Measurements from ENCODE around the gene CRABP1.

Gene CRABP1

DNA sequence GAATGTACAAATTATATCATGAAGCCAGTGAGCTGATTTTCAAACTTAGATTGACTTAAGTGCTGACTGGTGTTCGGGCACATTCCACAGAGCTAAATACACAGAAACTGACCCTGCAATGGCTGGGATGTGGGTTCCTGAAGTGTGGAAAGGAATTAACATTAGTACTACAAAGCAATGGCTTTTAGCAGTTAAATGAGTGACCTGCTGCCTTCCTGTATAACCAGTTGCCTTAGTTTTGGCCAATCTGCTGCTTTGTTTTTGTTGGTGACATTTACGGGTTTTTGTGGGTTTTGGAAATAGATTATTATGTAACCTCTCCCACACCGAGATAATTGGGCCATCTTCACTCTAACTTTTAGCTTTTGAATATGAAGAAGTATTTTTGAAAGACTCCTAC lies 38.3 kb upstream of the CRABP1 start:
- no peak for DNase-seq (ENCODE audit: low spot score)
- TF ChIP-seq, protein P1, sequence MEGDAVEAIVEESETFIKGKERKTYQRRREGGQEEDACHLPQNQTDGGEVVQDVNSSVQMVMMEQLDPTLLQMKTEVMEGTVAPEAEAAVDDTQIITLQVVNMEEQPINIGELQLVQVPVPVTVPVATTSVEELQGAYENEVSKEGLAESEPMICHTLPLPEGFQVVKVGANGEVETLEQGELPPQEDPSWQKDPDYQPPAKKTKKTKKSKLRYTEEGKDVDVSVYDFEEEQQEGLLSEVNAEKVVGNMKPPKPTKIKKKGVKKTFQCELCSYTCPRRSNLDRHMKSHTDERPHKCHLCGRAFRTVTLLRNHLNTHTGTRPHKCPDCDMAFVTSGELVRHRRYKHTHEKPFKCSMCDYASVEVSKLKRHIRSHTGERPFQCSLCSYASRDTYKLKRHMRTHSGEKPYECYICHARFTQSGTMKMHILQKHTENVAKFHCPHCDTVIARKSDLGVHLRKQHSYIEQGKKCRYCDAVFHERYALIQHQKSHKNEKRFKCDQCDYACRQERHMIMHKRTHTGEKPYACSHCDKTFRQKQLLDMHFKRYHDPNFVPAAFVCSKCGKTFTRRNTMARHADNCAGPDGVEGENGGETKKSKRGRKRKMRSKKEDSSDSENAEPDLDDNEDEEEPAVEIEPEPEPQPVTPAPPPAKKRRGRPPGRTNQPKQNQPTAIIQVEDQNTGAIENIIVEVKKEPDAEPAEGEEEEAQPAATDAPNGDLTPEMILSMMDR (IDR thresholded peaks at IDR 0.05; ENCODE audit: borderline replicate concordance, control extremely low read depth, extremely low read depth, insufficient read depth, missing control alignments): no peak
- in situ Hi-C loops (cut with MboI; ENCODE audit: low sequenced_read_pairs, unreplicated experiment): loop anchor here (25.0 kb wide), 1 partner anchor 410 kb away; no protein-coding TSS in a partner anchor

DNA sequence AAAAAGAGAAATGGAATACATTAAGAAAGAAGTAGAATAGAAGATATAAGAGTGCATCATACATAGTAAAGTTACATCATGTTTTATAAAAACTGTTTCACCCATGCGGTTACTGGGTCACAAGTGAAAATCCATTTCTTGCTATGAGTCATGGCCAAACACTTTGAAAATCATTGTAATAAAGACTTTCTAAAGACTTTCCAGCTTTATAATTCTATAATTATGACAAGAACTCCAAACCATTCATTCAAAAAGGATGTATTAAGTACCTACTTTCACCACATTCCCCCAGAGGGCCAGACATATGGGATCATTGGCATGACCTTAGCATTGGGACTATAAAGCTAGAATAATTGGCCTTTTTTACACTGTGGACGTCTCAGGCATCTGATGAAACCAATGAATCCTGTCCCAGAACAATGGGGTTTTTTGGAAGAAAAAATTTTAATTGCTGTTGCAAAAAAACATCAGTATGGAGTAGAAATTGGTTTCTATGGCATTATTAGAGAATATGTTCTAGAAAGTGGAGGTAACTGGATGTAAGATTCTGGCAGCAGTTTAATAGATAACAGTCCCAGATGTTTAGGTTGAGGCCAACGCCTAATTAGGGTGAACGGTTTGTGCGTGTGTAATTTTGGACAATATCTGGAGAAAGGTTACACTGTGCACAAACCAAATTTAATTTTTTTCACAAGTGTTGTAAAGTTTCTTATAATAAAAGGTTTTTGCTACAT lies 37.4 kb upstream of the CRABP1 start:
- peak; percentile 50 for DNase-seq (ENCODE audit: low spot score)
- TF ChIP-seq, protein P1 (IDR thresholded peaks at IDR 0.05; ENCODE audit: borderline replicate concordance, control extremely low read depth, extremely low read depth, insufficient read depth, missing control alignments): no peak
- in situ Hi-C loops (cut with MboI; ENCODE audit: low sequenced_read_pairs, unreplicated experiment): loop anchor here (25.0 kb wide), 1 partner anchor 410 kb away; no protein-coding TSS in a partner anchor

DNA sequence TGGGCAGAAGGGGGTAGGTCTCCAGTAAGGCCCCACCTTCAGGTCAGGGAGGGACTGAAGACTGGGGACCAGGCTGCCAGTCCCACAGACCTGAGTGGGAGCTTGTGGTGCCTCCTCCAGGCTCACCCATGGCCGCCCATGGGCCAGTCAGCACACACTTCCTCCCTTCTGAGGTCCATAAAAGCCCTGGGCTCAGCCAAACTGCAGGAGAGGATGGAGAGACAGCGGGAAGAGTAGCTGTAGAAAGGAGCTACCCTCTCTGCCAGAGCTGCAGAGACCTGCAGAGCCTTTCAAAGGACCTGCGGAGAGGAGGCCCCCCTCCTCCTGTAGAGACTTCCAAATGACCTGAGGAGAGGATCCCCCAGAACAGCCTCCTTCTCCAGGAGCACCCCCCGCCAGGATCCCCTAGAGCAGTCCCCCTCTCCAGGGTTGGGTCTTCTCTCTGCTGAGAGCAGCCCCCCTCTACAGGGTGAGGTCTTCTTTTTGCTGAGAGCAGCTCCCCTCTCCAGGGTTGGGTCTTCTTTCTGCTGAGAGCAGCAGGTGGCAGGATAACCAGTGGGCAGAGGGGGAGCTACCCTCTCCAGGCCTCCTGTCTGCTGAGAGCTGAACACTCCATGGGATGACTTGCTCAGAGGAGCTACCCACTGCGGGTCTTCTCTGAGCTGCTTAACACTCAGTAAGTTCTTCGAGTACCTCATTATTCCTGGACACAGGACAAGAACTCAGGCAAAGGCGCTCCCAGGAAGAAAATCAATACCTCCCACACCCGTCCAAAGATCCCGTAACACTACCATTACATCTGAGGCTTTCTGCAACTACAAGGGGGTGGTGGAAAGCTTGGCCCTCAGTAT lies 35.7 kb upstream of the CRABP1 start:
- in situ Hi-C loops (cut with MboI; ENCODE audit: low sequenced_read_pairs, unreplicated experiment): loop anchor here (25.0 kb wide), 1 partner anchor 408 kb away; no protein-coding TSS in a partner anchor
- TF ChIP-seq, protein P1 (IDR thresholded peaks at IDR 0.05; ENCODE audit: borderline replicate concordance, control extremely low read depth, extremely low read depth, insufficient read depth, missing control alignments): no peak

DNA sequence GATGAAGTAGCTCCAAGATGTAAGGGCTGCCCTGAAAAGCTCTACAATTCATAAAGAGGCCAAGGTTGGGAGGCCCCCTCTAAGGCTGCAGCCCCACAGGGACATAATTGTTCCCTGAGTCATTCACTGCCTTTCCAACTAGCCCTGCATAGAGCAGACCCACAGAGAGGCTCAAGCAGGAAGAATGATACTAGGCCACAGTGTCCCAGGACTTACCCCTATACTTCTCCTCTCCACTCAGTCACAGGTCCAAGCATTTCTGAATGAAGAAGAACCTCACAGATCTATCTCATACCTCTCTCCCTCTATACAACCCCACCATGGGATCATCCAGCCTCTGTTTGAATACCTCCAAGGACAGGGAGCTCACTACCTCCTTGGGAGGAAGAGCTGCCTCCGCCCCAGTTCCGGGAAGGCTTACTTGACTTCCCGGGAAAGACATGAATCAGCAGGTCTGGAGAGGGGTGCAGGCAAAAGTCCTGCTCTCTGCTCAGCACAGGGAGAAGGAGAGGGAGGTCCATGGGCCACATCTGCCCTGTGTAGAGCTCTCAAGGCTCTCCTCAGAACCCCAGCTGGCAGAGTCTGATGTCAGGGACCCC lies 33.9 kb upstream of the CRABP1 start:
- in situ Hi-C loops (cut with MboI; ENCODE audit: low sequenced_read_pairs, unreplicated experiment): loop anchor here (25.0 kb wide), 1 partner anchor 406 kb away; no protein-coding TSS in a partner anchor
- TF ChIP-seq, protein P1 (IDR thresholded peaks at IDR 0.05; ENCODE audit: borderline replicate concordance, control extremely low read depth, extremely low read depth, insufficient read depth, missing control alignments): no peak
- DNase-seq (ENCODE audit: low spot score): no peak

More for the DNA sequence above, 35.7 kb upstream of the CRABP1 start:
- no peak for DNase-seq (ENCODE audit: low spot score)

DNA sequence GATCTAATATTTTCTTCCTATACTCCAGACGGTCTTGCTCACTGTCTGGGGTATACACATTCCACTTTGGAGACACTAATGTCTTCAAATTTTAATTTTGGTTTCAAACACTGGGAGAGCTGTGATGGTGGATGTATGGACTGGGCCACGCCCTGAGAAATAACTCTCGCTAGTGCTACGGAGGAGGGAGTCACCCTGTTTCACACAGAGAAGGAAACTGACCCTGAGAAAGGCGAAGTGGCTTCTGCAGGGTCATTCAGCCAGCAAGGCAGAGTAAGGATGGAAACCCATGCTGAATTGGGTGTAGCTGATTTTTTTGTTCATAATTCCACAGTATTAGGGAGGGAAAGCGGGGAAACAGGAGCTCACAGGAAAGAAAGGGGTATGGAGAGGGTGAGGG lies 32.2 kb upstream of the CRABP1 start:
- in situ Hi-C loops (cut with MboI; ENCODE audit: low sequenced_read_pairs, unreplicated experiment): loop anchor here (25.0 kb wide), 1 partner anchor 404 kb away; no protein-coding TSS in a partner anchor
- no peak for DNase-seq (ENCODE audit: low spot score)
- TF ChIP-seq, protein P1 (IDR thresholded peaks at IDR 0.05; ENCODE audit: borderline replicate concordance, control extremely low read depth, extremely low read depth, insufficient read depth, missing control alignments): no peak

DNA sequence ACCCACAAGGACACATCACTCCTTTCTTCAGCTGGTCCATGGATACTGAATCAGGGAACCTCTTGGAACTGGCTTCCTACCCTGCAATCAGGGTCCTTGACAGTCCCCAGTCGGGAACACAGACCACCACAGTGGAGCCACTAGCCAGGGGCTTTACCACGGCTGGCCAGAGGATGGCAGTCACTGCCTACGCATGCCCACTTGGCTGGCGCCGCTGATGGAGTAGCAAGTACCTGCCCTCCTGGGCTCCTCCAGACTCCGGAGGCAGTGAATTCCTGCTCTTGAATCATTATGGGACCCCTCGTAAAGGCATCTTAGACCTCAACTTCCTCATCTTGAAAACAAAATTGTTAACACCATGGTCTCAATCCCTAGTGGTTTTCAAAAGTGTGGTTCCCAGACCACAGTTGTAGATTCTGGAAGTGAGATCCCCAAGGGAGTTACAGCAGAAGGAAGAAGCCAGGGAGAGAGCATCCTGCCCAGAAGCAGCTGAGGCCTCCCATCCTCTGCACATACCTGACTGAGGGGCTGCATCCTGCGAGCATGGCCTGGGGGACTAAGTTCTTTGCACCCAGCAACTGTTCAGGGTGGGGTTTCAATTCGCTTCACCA lies 31.6 kb upstream of the CRABP1 start:
- DNase-seq (ENCODE audit: low spot score): peak; percentile 79
- TF ChIP-seq, protein P1 (IDR thresholded peaks at IDR 0.05; ENCODE audit: borderline replicate concordance, control extremely low read depth, extremely low read depth, insufficient read depth, missing control alignments): peak; percentile 73
- in situ Hi-C loops (cut with MboI; ENCODE audit: low sequenced_read_pairs, unreplicated experiment): loop anchor here (25.0 kb wide), 1 partner anchor 404 kb away; no protein-coding TSS in a partner anchor

All from GM13976 (cell line).